Measurements from ENCODE around the gene LCNL1. TPM values are rescaled to one million over a fixed set of nuclear protein-coding genes. Genes with fewer than 3 reads are reported as not detected.

The LCNL1 gene
- total and polyA plus RNA-seq, 4 donors = 0.01 to 0.08 TPM; not detected in 2

GRCh38 chr9:136964171-136964689 lies 18.6 kb upstream of the LCNL1 start:
- Histone ChIP-seq H3K4me3 (ENCODE audit: low read depth in 1 of 3, low read length in 3 of 3) (no peak overlapping the region), H3K27ac (ENCODE audit: low read depth in 1 of 2, low read length in 2 of 2) (no peak overlapping the region), H3K27me3 (ENCODE audit: control insufficient read depth in 4 of 4, insufficient read depth in 4 of 4, low read length in 3 of 4) (no peaks in the 10 kb centered on the region), H3K9me3 (ENCODE audit: control insufficient read depth in 4 of 4, low read length in 3 of 4) (no peaks in the 10 kb centered on the region), H3K4me1 (ENCODE audit: control insufficient read depth in 4 of 4, insufficient read depth in 4 of 4, low read length in 3 of 4) (peaks cover 0 to 2% (median 0%) of the 10 kb centered on the region in 4 donors), H3K36me3 (ENCODE audit: control insufficient read depth in 4 of 4, insufficient read depth in 3 of 4, low read depth in 1 of 4, low read length in 3 of 4) (no peaks in the 10 kb centered on the region), H3K9ac (ENCODE audit: low read depth in 1 of 2, low read length in 2 of 2) (no peak overlapping the region)
- WGBS = 66% methylated on average over 22 of the region's 22 CpGs
- DNase-seq (ENCODE audit: low spot score) = no peak
- TF ChIP-seq JUND (IDR thresholded peaks at IDR 0.05) (no peak), NR2F2 (IDR thresholded peaks at IDR 0.05) (no peak), HNF4A (conservative IDR thresholded peaks at IDR 0.05) (no peak)

- TF ChIP-seq YY1 (IDR thresholded peaks at IDR 0.05) (no peak), RXRA (IDR thresholded peaks at IDR 0.05) (no peak), REST (IDR thresholded peaks at IDR 0.05) (no peak), ZBTB33 (IDR thresholded peaks at IDR 0.05) (no peak), CTCF (IDR thresholded peaks at IDR 0.05; ENCODE audit: low read depth, low read length, missing input control) (no peak), EGR1 (IDR thresholded peaks at IDR 0.05; ENCODE audit: low read depth in 2 of 2) (no peak), MAX (IDR thresholded peaks at IDR 0.05) (no peak), TAF1 (conservative IDR thresholded peaks at IDR 0.05) (no peak), NR2F2 (IDR thresholded peaks at IDR 0.05) (no peak)
- no peak for DNase-seq (ENCODE audit: low spot score)
- no peak overlapping the region for H3K27ac ChIP-seq (ENCODE audit: low read depth in 1 of 2, low read length in 2 of 2)
- H3K9me3 ChIP-seq (ENCODE audit: control insufficient read depth in 4 of 4, low read length in 3 of 4) = no peaks in the 10 kb centered on the region
- WGBS = 83% methylated on average over 26 of the region's 26 CpGs
- H3K9ac ChIP-seq (ENCODE audit: low read depth in 1 of 2, low read length in 2 of 2) = no peak overlapping the region
- no peak overlapping the region for H3K4me3 ChIP-seq (ENCODE audit: low read depth in 1 of 3, low read length in 3 of 3)
- H3K4me1 ChIP-seq (ENCODE audit: control insufficient read depth in 4 of 4, insufficient read depth in 4 of 4, low read length in 3 of 4) = peaks cover 0 to 2% (median 0%) of the 10 kb centered on the region in 4 donors
- H3K36me3 ChIP-seq (ENCODE audit: control insufficient read depth in 4 of 4, insufficient read depth in 3 of 4, low read depth in 1 of 4, low read length in 3 of 4) = no peaks in the 10 kb centered on the region
- H3K27me3 ChIP-seq (ENCODE audit: control insufficient read depth in 4 of 4, insufficient read depth in 4 of 4, low read length in 3 of 4) = no peaks in the 10 kb centered on the region
These were observed 17.9 kb upstream of the LCNL1 start for GRCh38 chr9:136964833-136965422.
